Left lung (tissue), 10 donors: ENCODE measurements around the gene PTPRN2. TPM values are rescaled to one million over a fixed set of nuclear protein-coding genes. Genes with fewer than 3 reads are reported as not detected.

ENCODE experiments used
- ATAC-seq: fragments of 200-7000 bp; cut with Tn5 transposase; one replicate; pipeline ENCODE4 v1.9.1; 2020; ENCODE audit warnings: moderate library complexity
- DNase-seq, 4 donors: peaks; one replicate each; pipeline ENCODE4 v3.0.0-alpha.2; 2013 to 2020
- H3K27ac ChIP-seq, 2 donors: fragments of 200-600 bp; sonication (generic) in 1 of 2; one replicate each; pipeline versions ENCODE4 v1.5.0 to v1.8.0; 2020 to 2021
- H3K27me3 ChIP-seq, 2 donors: fragments of 200-600 bp; sonication (generic) in 1 of 2; one replicate each; pipeline versions ENCODE4 v1.5.0 to v1.8.0; 2020 to 2021
- H3K36me3 ChIP-seq, 2 donors: fragments of 200-600 bp; sonication (generic) in 1 of 2; one replicate each; pipeline versions ENCODE4 v1.5.0 to v1.8.0; 2020 to 2021
- H3K4me1 ChIP-seq, 2 donors: fragments of 200-600 bp; one replicate each; pipeline ENCODE4 v1.8.0; 2021
- H3K4me3 ChIP-seq, 2 donors: fragments of 200-600 bp; sonication (generic) in 1 of 2; one replicate each; pipeline versions ENCODE4 v1.5.0 to v1.8.0; 2020 to 2021; ENCODE audit warnings: mild to moderate bottlenecking in 1 of 2
- H3K9me3 ChIP-seq, 2 donors: fragments of 200-600 bp; sonication (generic) in 1 of 2; one replicate each; pipeline versions ENCODE4 v1.5.0 to v1.8.0; 2020 to 2021
- intact Hi-C, 2 donors: fragments of 100-400 bp; cut with DNase I; formaldehyde crosslinking; loops; one replicate each; pipeline versions ENCODE4 v1.11.2 to v1.14.2; 2022
- polyA plus RNA-seq, 6 donors: library from polyadenylated mRNA; unstranded; fragments of 120-200 nt; gene quantifications; one replicate each; pipeline ENCODE4 v1.2.1, GENCODE V29; 2013; ENCODE audit not compliant: insufficient read length in 6 of 6
- total RNA-seq, 2 donors: library from RNA; stranded (reverse); fragmentation: NEBNext Ultra II Directional; extraction: Animal tissue kit (Norgen Biotek cat#: 25700); gene quantifications; one replicate each; pipeline ENCODE4 v1.2.1, GENCODE V29; 2021
- TF ChIP-seq, protein P1 (sequence below), 2 donors: fragments of 200-600 bp; sonication (generic) in 1 of 2; IDR thresholded peaks; one replicate each; pipeline versions ENCODE4 v1.5.0 to v1.8.0; 2021; ENCODE audit warnings: antibody characterized with exemption in 2 of 2
- donor health status: DM: no; HTN: yes; CAD: no.
- donor health status: DM: no; HTN: no; CAD: no.

Gene PTPRN2
- total and polyA plus RNA-seq, 8 donors, result 4.0 to 7.8 (median 6.8) TPM

- DNase-seq, result no peak
- TF ChIP-seq, protein P1, sequence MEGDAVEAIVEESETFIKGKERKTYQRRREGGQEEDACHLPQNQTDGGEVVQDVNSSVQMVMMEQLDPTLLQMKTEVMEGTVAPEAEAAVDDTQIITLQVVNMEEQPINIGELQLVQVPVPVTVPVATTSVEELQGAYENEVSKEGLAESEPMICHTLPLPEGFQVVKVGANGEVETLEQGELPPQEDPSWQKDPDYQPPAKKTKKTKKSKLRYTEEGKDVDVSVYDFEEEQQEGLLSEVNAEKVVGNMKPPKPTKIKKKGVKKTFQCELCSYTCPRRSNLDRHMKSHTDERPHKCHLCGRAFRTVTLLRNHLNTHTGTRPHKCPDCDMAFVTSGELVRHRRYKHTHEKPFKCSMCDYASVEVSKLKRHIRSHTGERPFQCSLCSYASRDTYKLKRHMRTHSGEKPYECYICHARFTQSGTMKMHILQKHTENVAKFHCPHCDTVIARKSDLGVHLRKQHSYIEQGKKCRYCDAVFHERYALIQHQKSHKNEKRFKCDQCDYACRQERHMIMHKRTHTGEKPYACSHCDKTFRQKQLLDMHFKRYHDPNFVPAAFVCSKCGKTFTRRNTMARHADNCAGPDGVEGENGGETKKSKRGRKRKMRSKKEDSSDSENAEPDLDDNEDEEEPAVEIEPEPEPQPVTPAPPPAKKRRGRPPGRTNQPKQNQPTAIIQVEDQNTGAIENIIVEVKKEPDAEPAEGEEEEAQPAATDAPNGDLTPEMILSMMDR (IDR thresholded peaks at IDR 0.05), result no peak
- H3K27ac ChIP-seq, result no peak overlapping the region
- H3K4me1 ChIP-seq, result no peaks in the 10 kb centered on the region
- H3K27me3 ChIP-seq, result no peaks in the 10 kb centered on the region
- no peaks in the 10 kb centered on the region for H3K36me3 ChIP-seq
- H3K4me3 ChIP-seq, result no peak overlapping the region
- no peaks in the 10 kb centered on the region for H3K9me3 ChIP-seq
- ATAC-seq, result no peak
- intact Hi-C loops, result no loop called here
Measured at GRCh38 chr7:158616050-158616449, 28.4 kb upstream of the PTPRN2 start.

GRCh38 chr7:158614700-158615099, 27.1 kb upstream of the PTPRN2 start:
- TF ChIP-seq, protein P1 (IDR thresholded peaks at IDR 0.05), result no peak
- intact Hi-C loops, result no loop called here
- ATAC-seq, result peak; percentile 35
- no peaks in the 10 kb centered on the region for H3K27me3 ChIP-seq
- H3K4me1 ChIP-seq, result no peaks in the 10 kb centered on the region
- H3K4me3 ChIP-seq, result no peak overlapping the region
- no peak for DNase-seq
- H3K9me3 ChIP-seq, result no peaks in the 10 kb centered on the region
- H3K27ac ChIP-seq, result no peak overlapping the region
- no peaks in the 10 kb centered on the region for H3K36me3 ChIP-seq

DNA sequence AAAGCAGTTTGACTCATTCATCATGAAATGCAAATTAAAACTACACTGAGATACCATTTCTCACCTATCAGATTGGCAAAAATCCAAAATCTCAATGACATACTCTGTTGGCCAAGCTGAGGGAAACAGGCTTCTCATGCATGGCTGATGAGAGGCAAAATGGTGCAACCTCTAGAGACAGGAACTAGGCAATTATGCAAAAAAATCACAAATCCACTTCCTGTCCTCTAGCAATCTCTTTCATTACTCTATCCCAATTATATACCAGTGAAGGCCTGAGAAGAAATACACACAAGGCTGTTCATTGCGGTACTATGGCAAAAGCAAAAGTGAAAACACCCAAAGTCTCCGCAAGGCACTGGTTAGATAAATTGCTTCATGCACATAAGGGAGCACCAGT, 25.9 kb upstream of the PTPRN2 start:
- DNase-seq, result no peak
- Histone ChIP-seq H3K27ac (no peak overlapping the region), H3K9me3 (no peaks in the 10 kb centered on the region), H3K27me3 (no peaks in the 10 kb centered on the region), H3K4me1 (no peaks in the 10 kb centered on the region), H3K36me3 (no peaks in the 10 kb centered on the region), H3K4me3 (no peak overlapping the region)
- TF ChIP-seq, protein P1 (IDR thresholded peaks at IDR 0.05), result no peak
- intact Hi-C loops, result no loop called here
- no peak for ATAC-seq

GRCh38 chr7:158612546-158612945, 24.9 kb upstream of the PTPRN2 start:
- Histone ChIP-seq H3K27ac (no peak overlapping the region), H3K36me3 (no peaks in the 10 kb centered on the region), H3K4me3 (no peak overlapping the region), H3K27me3 (no peaks in the 10 kb centered on the region), H3K4me1 (no peaks in the 10 kb centered on the region), H3K9me3 (no peaks in the 10 kb centered on the region)
- intact Hi-C loops, result no loop called here
- ATAC-seq (no peak), DNase-seq (no peak)
- TF ChIP-seq, protein P1 (IDR thresholded peaks at IDR 0.05), result no peak

DNA sequence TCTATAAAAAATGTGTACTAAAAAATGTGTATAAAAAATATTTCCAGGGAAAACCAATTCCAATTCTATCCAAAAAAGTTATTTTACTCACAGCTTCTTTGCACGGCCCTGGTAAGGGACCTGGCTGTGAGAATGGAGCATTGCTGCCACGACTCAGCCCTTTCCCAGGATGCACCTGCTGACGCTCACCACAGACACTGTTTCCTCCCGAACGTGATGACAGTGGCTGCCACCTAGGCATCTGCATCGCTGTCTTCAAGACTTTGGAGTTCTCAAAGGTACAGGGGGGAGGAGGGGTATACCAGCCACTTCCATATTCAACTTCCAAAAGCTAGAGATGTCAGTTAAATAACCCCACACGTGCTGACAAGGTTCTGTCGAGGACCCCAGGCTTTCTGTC, 23.9 kb upstream of the PTPRN2 start:
- Histone ChIP-seq H3K27ac (no peak overlapping the region), H3K27me3 (no peaks in the 10 kb centered on the region), H3K36me3 (no peaks in the 10 kb centered on the region), H3K9me3 (no peaks in the 10 kb centered on the region), H3K4me1 (no peaks in the 10 kb centered on the region), H3K4me3 (no peak overlapping the region)
- intact Hi-C loops, result no loop called here
- TF ChIP-seq, protein P1 (IDR thresholded peaks at IDR 0.05), result no peak
- ATAC-seq (no peak), DNase-seq (no peak)
